GM12864 (cell line): Measurements from ENCODE around the gene INTS11.

Source experiments
- DNase-seq: peaks from one replicate; pipeline ENCODE4 v3.0.0-alpha.2; 2011; ENCODE audit warnings: low read depth
- H3K4me3 ChIP-seq: 2 replicates; pipeline ENCODE4 v1.5.1; 2011; ENCODE audit warnings: mild to moderate bottlenecking, low read depth, low read length, control low read depth
- TF ChIP-seq, protein P1 (sequence below): IDR thresholded peaks from 2 replicates; pipeline ENCODE4 v1.5.1; 2011; ENCODE audit warnings: low read depth, mild to moderate bottlenecking, moderate library complexity, low read length, control low read depth, inconsistent platforms; ENCODE audit errors: missing control alignments

Gene INTS11

DNA sequence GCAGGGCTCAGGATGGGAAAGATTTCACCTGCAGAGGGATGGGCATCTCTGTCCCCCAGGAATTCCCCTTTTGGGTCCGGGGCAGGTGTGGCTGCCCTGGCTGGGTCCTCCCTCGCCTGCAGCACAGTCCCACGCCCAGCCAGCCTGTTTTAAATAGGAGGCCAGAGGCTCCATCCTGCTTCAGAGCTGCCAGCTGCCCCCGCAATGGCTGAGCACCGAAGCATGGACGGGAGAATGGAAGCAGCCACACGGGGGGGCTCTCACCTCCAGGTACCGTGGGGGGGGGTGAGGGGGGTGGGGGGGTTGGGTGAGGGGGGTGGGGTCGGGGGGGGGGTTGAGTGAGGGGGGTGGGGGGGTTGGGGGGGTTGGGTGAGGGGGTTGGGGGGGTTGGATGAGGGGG lies 40.6 kb downstream of the INTS11 start:
- no peak for DNase-seq
- TF ChIP-seq, protein P1, sequence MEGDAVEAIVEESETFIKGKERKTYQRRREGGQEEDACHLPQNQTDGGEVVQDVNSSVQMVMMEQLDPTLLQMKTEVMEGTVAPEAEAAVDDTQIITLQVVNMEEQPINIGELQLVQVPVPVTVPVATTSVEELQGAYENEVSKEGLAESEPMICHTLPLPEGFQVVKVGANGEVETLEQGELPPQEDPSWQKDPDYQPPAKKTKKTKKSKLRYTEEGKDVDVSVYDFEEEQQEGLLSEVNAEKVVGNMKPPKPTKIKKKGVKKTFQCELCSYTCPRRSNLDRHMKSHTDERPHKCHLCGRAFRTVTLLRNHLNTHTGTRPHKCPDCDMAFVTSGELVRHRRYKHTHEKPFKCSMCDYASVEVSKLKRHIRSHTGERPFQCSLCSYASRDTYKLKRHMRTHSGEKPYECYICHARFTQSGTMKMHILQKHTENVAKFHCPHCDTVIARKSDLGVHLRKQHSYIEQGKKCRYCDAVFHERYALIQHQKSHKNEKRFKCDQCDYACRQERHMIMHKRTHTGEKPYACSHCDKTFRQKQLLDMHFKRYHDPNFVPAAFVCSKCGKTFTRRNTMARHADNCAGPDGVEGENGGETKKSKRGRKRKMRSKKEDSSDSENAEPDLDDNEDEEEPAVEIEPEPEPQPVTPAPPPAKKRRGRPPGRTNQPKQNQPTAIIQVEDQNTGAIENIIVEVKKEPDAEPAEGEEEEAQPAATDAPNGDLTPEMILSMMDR = no peak
- H3K4me3 ChIP-seq = no peak overlapping the region

DNA sequence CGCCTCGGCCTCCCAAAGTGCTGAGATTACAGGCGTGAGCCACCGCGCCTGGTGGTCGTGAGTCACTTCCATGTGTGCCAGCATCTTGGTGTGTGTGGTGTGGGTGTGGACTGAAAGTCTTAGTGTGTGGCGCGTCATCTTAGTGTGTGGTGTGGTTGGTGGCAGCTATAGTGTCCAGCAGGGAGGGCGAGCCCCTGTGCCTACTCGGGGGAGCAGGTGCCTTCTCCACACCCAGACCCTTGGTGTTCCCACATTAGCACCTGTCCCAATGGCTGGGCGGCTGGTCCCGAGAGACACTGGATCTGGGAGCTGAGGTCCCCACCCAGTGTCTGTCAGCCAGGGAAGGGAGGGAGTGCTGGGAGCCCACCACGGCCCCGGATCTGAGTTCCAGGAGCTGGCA lies 41.5 kb downstream of the INTS11 start:
- TF ChIP-seq, protein P1 = no peak
- no peak for DNase-seq

DNA sequence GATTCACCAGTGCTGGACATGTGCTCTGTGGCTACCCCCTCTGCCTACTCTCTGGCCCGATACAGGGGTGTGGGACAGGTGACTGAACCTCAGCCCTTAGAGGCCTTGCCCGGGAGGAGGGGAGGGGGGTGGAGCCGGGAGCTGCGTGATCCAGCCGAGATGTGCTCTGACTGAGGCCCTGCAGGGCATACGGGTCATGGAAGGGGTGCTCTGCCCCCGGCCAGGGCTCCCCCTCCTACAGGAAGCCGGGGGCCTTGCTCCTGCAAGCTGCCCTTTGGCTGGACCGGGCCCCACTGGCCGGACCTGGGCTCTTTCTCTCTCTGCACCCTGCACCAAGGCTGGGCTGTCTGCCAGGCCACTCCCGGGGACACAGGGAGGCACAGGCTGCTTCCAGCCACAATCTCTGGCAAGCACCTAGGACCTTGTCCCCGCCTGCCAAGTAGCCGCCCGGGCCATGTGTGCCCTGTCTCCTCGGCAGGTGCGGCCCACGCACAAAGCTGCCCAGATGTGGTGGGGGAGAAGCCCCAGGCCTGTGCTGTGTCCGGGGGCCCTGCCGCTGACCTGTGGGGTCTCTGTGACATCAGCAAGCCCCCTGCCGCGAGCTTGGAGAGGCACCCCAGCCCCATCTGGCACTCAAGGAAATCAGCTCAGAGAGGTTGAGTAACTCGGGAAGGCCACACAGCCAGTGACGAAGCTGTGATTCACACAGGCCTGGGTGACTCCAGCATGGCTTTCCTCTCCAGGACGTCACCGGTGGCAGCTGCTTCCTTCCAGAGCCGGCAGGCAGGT lies 42.7 kb downstream of the INTS11 start:
- no peak overlapping the region for H3K4me3 ChIP-seq
- DNase-seq = no peak
- TF ChIP-seq, protein P1 = no peak

More for the DNA sequence above, 41.5 kb downstream of the INTS11 start:
- H3K4me3 ChIP-seq = no peak overlapping the region

DNA sequence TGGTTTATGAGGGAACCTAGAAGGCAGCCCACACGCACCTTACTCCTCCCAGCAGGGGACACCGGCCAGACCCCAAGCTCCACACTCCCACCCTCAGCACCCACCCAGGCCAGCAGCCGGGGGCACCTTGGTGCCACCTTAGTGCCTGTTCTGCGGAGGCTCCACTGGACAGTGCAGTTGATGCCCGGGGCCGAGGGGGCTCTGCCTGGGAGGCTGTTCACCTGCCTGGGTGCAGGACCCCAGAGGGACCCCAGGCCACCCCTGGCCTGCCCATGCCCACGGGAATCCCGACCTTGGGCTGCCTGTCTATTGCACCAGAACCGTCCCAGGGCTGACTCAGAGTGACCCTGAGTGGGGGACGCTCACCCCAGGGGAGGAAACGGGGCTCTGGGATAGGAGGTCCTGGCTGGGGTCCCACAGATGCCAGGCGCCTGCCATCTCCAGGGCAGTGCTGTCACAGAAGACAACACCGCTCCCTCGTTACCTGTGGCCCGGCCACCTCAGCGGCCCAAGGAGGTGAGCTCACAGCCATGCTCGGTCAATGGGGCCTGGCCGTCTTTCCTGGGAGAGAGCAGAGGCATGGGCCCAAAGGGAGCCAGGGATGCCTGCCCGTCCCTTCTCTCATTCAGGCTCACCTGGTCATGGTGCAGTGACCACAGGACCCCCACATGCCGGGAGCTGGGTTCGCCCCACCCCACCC lies 43.5 kb downstream of the INTS11 start:
- TF ChIP-seq, protein P1 = no peak
- H3K4me3 ChIP-seq = no peak overlapping the region
- DNase-seq = no peak

DNA sequence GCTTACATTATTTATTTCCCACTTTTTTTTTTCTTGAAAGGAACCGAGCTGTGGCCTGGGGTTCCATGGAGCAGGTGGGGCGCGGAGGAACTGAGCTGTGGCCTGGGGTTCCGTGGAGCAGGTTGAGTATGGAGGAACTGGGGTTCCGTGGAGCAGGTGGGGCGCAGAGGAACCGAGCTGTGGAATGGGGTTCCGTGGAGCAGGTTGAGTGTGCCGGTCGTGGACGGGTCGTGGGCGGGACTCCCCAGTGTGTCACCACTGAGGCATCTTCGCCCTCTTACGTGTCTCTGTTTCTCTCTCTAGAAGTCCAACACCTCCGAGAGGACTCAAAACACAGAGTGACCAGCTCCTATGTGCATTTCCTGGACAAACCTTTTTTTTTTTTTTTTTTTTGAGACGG lies 45.4 kb downstream of the INTS11 start:
- TF ChIP-seq, protein P1 = no peak
- DNase-seq = no peak
- H3K4me3 ChIP-seq = no peak overlapping the region

DNA sequence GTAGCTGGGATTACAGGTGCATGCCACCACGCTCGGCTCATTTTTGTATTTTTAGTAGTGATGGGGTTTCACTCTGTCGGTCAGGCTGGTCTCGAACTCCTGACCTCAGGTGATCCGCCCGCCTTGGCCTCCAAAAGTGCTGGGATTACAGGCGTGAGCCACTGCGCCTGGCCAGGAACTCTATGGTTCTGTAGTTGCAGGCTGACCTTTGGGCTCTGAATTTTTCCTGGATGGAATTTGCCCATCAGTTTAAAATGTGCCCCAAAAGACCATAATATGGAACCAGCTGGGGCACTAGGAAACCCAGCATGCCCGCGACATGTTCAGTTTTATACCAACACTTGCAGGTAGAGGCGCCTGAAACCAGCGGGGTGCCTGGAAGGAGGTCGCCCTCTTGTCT lies 45.8 kb downstream of the INTS11 start:
- no peak overlapping the region for H3K4me3 ChIP-seq
- TF ChIP-seq, protein P1 = no peak
- DNase-seq = no peak
